PC-3 (cell line): ENCODE measurements around the gene SEC24B.

Experiments used
- EZH2 ChIP-seq: fragments of 300-600 bp; sonication (generic); IDR thresholded peaks from one replicate; pipeline ENCODE4 v1.6.1; 2017; ENCODE audit warnings: antibody characterized with exemption, mild to moderate bottlenecking, low read length; ENCODE audit not compliant: unreplicated experiment
- TF ChIP-seq, protein P1 (sequence below): fragments of 300-600 bp; sonication (generic); conservative IDR thresholded peaks from 2 replicates; pipeline ENCODE4 v1.5.1; 2017; ENCODE audit warnings: antibody characterized with exemption, low read depth, mild to moderate bottlenecking, low read length

GRCh38 chr4:109414938-109415337, 18.7 kb upstream of the SEC24B start:
- TF ChIP-seq EZH2, result no peak
- TF ChIP-seq, protein P1, sequence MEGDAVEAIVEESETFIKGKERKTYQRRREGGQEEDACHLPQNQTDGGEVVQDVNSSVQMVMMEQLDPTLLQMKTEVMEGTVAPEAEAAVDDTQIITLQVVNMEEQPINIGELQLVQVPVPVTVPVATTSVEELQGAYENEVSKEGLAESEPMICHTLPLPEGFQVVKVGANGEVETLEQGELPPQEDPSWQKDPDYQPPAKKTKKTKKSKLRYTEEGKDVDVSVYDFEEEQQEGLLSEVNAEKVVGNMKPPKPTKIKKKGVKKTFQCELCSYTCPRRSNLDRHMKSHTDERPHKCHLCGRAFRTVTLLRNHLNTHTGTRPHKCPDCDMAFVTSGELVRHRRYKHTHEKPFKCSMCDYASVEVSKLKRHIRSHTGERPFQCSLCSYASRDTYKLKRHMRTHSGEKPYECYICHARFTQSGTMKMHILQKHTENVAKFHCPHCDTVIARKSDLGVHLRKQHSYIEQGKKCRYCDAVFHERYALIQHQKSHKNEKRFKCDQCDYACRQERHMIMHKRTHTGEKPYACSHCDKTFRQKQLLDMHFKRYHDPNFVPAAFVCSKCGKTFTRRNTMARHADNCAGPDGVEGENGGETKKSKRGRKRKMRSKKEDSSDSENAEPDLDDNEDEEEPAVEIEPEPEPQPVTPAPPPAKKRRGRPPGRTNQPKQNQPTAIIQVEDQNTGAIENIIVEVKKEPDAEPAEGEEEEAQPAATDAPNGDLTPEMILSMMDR, result no peak
